NCI-H1694 treated with DMSO at 0.1 percent for 48 hours (cell line): ENCODE measurements around the gene RAP1GAP2.
"Not testable (repeated sequence)": the region's sequence is repeated elsewhere in the genome, so short reads cannot be mapped to it uniquely, and the experiment has no call there.

ENCODE experiments used
- DNase-seq: peaks from one replicate; lab custom pipeline; 2025; lab: John Stamatoyannopoulos, UW

RAP1GAP2 gene

GRCh38 chr17:2814481-2815341 lies 18.5 kb downstream of the RAP1GAP2 start:
- no peak for DNase-seq

GRCh38 chr17:2815781-2816185 lies 19.5 kb downstream of the RAP1GAP2 start:
- no peak for DNase-seq

- DNase-seq, result no peak
These were observed 20.4 kb downstream of the RAP1GAP2 start for GRCh38 chr17:2816688-2817087.

DNA sequence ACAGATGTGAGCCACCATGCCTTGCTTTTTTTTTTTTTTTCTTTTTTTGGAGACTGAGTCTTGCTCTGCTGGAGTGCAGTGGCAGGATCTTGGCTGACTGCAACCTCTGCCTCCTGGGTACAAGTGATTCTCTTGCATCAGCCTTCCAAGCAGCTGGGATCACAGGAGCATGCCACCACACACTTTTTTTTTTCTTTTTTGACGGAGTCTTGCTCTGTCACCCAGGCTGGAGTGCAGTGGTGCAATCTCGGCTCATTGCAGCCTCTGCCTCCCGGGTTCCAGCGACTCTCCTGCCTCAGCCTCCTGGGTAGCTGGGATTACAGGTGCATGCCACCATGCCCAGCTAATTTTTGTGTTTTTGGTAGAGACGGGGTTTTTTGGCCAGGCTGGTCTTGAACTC lies 23.1 kb downstream of the RAP1GAP2 start:
- not testable (repeated sequence) for DNase-seq

GRCh38 chr17:2819921-2820501 lies 23.8 kb downstream of the RAP1GAP2 start:
- DNase-seq, result no peak

DNA sequence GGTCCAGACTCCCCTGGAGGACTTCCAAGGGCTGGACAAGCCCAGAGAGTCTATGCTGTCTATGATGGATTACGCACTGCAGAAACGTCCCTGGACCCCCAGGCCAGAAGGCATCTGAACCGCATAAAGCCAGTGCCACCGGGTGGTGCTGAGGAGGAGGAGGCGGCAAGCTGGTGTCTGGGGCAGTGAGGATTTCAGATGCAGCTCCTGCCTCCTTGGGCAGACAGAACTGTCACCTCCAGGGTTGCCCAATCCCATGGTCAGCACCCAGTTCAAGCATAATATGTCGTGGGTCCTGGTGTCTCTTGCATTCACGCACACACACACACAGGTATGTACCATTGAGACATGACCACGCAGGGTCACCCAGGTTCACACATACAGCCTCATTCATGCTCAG lies 25.6 kb downstream of the RAP1GAP2 start:
- no peak for DNase-seq

DNA sequence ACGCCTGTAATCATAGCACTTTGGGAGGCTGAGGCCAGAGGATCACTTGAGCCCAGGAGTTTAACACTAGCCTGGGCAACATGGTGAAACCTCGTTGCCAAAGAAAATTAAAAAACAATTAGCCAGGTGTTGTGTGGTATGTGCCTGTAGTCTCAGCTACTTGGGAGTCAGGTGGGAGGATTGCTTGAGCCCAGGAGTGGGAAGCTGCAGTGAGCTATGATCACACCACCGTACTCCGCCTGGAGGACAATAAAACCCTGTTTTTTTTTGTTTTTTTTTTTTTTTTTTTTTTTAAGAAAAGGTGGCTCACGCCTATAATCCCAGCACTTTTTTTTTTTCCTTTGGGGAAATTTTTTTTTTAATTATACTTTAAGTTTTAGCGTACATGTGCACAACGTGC lies 26.1 kb downstream of the RAP1GAP2 start:
- no peak for DNase-seq

- DNase-seq, result no peak
These were observed 29.2 kb downstream of the RAP1GAP2 start for GRCh38 chr17:2825253-2825970.

DNA sequence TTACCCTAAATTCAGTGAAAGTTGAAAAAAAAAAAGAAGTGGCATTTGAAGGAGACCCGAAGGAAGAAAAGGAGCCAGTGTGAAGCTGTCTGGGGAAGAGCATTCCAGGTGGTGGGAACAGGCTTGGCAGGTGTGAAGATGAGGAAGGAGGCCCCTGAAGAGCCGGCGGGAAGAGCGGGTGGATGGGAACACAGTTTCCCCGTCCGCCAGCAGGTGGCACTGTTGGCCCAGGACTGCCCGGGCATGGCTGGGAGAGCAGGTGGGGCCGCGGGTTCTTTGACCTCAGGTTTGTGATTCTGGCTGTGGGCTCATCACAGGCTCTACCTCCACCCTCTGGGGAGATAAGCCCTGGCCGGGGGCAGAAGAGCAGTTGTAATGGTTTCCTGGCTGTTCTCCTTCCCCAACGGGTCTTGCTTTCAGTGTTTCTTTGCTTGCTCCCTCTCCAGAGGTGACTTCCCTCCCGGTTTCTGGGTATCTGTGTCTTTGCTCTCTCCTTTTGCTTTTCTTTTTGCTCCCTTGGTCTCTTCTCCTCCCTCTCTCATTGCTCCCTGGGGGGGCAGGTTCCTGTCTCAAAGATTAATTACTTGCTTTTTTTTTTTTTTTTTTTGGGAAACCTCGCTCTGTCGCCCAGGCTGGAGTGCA lies 32.3 kb downstream of the RAP1GAP2 start:
- peak; percentile 62 for DNase-seq

- no peak for DNase-seq
These were observed 34.4 kb downstream of the RAP1GAP2 start for GRCh38 chr17:2830678-2831077.

GRCh38 chr17:2835780-2836179 lies 39.5 kb downstream of the RAP1GAP2 start:
- DNase-seq, result no peak

DNA sequence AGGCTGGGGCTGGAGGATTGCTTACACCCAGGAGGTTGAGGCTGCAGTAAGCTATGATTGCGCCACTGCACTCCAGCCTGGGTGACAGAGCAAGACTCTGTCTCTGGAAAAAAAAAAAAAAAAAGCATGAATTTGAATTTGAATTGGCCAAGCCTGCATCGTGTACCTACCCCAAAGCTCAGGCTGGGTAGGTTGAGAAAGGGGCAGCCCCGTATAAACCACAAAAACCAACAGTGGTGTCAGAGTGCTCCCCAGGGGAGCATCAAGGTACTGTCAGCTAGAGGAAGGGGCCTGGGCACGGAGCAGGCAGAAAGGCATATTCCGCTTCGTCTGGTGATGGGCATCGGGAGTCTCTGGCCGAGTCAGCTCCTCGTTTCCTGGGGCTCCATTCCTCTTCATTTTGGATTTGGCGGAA lies 40.9 kb downstream of the RAP1GAP2 start:
- DNase-seq, result no peak

- DNase-seq, result no peak
These were observed 45.4 kb downstream of the RAP1GAP2 start for GRCh38 chr17:2841606-2842005.

GRCh38 chr17:2842464-2842863 lies 46.2 kb downstream of the RAP1GAP2 start:
- DNase-seq, result no peak

- DNase-seq, result no peak
These were observed 48.2 kb downstream of the RAP1GAP2 start for GRCh38 chr17:2844416-2844815.

GRCh38 chr17:2847381-2848333 lies 51.4 kb downstream of the RAP1GAP2 start:
- DNase-seq, result no peak

DNA sequence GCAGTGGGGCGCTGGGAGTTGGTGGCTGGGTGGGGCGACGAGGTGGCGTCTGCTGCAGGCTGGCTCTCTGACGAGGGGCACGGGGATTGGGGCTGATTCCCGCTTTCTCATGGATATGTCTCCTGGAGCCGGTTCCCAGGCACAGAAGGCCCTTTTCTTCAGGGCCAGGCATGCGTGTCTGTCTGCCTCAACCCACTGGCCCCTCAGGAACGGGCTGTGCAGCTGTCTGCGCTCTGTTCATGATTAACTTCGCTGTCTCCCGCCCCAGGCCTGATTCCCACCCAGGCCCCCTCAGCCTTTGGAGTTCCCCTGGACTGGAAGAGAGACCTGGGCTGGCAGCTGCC lies 53.1 kb downstream of the RAP1GAP2 start:
- DNase-seq, result no peak

DNA sequence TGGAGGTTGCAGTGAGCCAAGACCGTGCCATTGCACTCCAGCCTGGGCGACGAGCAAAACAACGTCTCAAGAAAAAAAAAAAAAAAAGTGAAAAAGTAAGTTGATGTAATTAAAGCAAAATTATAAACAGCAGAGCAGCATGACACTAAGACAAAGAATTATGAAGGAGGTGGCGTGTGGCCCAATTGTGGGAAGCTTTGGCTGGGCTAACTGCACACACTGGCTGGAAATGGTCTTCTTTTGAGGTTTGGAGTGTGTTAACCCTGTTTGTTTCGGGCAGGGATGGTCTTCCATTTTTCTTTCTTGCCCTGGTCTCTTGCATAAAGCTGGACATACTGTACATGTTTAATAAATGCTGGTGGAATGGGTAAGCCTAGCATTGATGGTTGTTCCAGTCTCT lies 54.8 kb downstream of the RAP1GAP2 start:
- DNase-seq, result no peak

GRCh38 chr17:2851615-2852014 lies 55.4 kb downstream of the RAP1GAP2 start:
- no peak for DNase-seq

GRCh38 chr17:2852221-2852620 lies 56.0 kb downstream of the RAP1GAP2 start:
- no peak for DNase-seq

- no peak for DNase-seq
These were observed 56.6 kb downstream of the RAP1GAP2 start for GRCh38 chr17:2852729-2853282.
